Activated T-cell treated with anti-CD3 and anti-CD28 coated beads, Interleukin-2, amount 50 U/mL, for 4 hours (primary cell): ENCODE data around the gene KCNQ1. TPM values are rescaled to one million over a fixed set of nuclear protein-coding genes. Genes with fewer than 3 reads are reported as not detected.

Experiments used
- ATAC-seq, 2 donors: fragments of 200-7000 bp; cut with Tn5 transposase; one replicate each; pipeline ENCODE4 v1.10.0; 2021
- DNase-seq: peaks from one replicate; pipeline ENCODE4 v3.0.0-alpha.2; 2020
- H3K27me3 Mint-ChIP-seq: one replicate; pipeline ENCODE4 v1.8.0; 2021; ENCODE audit warnings: low read depth, mixed read lengths
- H3K36me3 Mint-ChIP-seq: one replicate; pipeline ENCODE4 v1.8.0; 2022; ENCODE audit warnings: mixed read lengths; ENCODE audit not compliant: insufficient read depth
- H3K4me1 Mint-ChIP-seq: one replicate; pipeline ENCODE4 v1.8.0; 2021; ENCODE audit warnings: low read depth, mixed read lengths
- H3K4me3 Mint-ChIP-seq: one replicate; pipeline ENCODE4 v1.8.0; 2021; ENCODE audit warnings: mild to moderate bottlenecking, moderate library complexity, mixed read lengths
- H3K9me3 Mint-ChIP-seq: one replicate; pipeline ENCODE4 v1.8.0; 2021; ENCODE audit warnings: mixed read lengths
- total RNA-seq, 3 donors: library from RNA; stranded (reverse); gene quantifications; one replicate each; pipeline ENCODE4 v1.2.1, GENCODE V29; 2021

KCNQ1 gene
- total RNA-seq, 3 donors from 2014 or later = 2.3 to 3.0 (median 2.8) TPM

GRCh38 chr11:2724653-2725367 is 280.0 kb downstream of the KCNQ1 start:
- Mint-ChIP-seq H3K27me3 (no peaks in the 10 kb centered on the region), H3K4me1 (no peaks in the 10 kb centered on the region)
- ATAC-seq = no peak

GRCh38 chr11:2725368-2726300 is 280.8 kb downstream of the KCNQ1 start:
- H3K4me1 Mint-ChIP-seq = no peaks in the 10 kb centered on the region
- H3K4me3 Mint-ChIP-seq = no peak overlapping the region
- H3K9me3 Mint-ChIP-seq = no peaks in the 10 kb centered on the region
- DNase-seq (no peak), ATAC-seq (no peak)
- H3K27me3 Mint-ChIP-seq = no peaks in the 10 kb centered on the region
- H3K36me3 Mint-ChIP-seq = no peaks in the 10 kb centered on the region

More at GRCh38 chr11:2724653-2725367, 280.0 kb downstream of the KCNQ1 start:
- no peak overlapping the region for H3K4me3 Mint-ChIP-seq
- no peaks in the 10 kb centered on the region for H3K9me3 Mint-ChIP-seq
- H3K36me3 Mint-ChIP-seq = no peaks in the 10 kb centered on the region
- no peak for DNase-seq

- Mint-ChIP-seq H3K27me3 (no peaks in the 10 kb centered on the region), H3K4me3 (no peak overlapping the region), H3K4me1 (no peaks in the 10 kb centered on the region), H3K36me3 (no peaks in the 10 kb centered on the region), H3K9me3 (no peaks in the 10 kb centered on the region)
- DNase-seq = no peak
- ATAC-seq = no peak
These were observed 282.2 kb downstream of the KCNQ1 start for GRCh38 chr11:2726964-2727363.

GRCh38 chr11:2728128-2728662 is 283.4 kb downstream of the KCNQ1 start:
- H3K4me3 Mint-ChIP-seq = no peak overlapping the region
- H3K36me3 Mint-ChIP-seq = no peaks in the 10 kb centered on the region
- DNase-seq (no peak), ATAC-seq (no peak)
- no peaks in the 10 kb centered on the region for H3K27me3 Mint-ChIP-seq
- no peaks in the 10 kb centered on the region for H3K9me3 Mint-ChIP-seq
- no peaks in the 10 kb centered on the region for H3K4me1 Mint-ChIP-seq

- Mint-ChIP-seq H3K4me3 (no peak overlapping the region), H3K27me3 (no peaks in the 10 kb centered on the region), H3K4me1 (no peaks in the 10 kb centered on the region), H3K36me3 (no peaks in the 10 kb centered on the region), H3K9me3 (no peaks in the 10 kb centered on the region)
- ATAC-seq = no peak
- no peak for DNase-seq
These were observed 284.0 kb downstream of the KCNQ1 start for GRCh38 chr11:2728663-2729332.

- DNase-seq (no peak), ATAC-seq (no peak)
- no peaks in the 10 kb centered on the region for H3K36me3 Mint-ChIP-seq
- no peaks in the 10 kb centered on the region for H3K9me3 Mint-ChIP-seq
- no peaks in the 10 kb centered on the region for H3K27me3 Mint-ChIP-seq
- H3K4me1 Mint-ChIP-seq = no peaks in the 10 kb centered on the region
- no peak overlapping the region for H3K4me3 Mint-ChIP-seq
These were observed 285.0 kb downstream of the KCNQ1 start for GRCh38 chr11:2729841-2730240.

GRCh38 chr11:2730272-2731129 is 285.7 kb downstream of the KCNQ1 start:
- Mint-ChIP-seq H3K9me3 (no peaks in the 10 kb centered on the region), H3K4me3 (no peak overlapping the region), H3K4me1 (no peaks in the 10 kb centered on the region), H3K27me3 (no peaks in the 10 kb centered on the region), H3K36me3 (no peaks in the 10 kb centered on the region)
- DNase-seq (no peak), ATAC-seq (no peak)

GRCh38 chr11:2731130-2732125 is 286.6 kb downstream of the KCNQ1 start:
- Mint-ChIP-seq H3K9me3 (no peaks in the 10 kb centered on the region), H3K27me3 (no peaks in the 10 kb centered on the region), H3K4me3 (no peak overlapping the region), H3K4me1 (no peaks in the 10 kb centered on the region), H3K36me3 (no peaks in the 10 kb centered on the region)
- ATAC-seq = no peak
- no peak for DNase-seq

GRCh38 chr11:2732261-2732939 is 287.6 kb downstream of the KCNQ1 start:
- no peak for ATAC-seq
- Mint-ChIP-seq H3K9me3 (no peaks in the 10 kb centered on the region), H3K36me3 (no peaks in the 10 kb centered on the region), H3K27me3 (no peaks in the 10 kb centered on the region), H3K4me1 (no peaks in the 10 kb centered on the region), H3K4me3 (no peak overlapping the region)
- no peak for DNase-seq

GRCh38 chr11:2732940-2733628 is 288.3 kb downstream of the KCNQ1 start:
- Mint-ChIP-seq H3K36me3 (no peaks in the 10 kb centered on the region), H3K27me3 (no peaks in the 10 kb centered on the region), H3K9me3 (no peaks in the 10 kb centered on the region), H3K4me1 (no peaks in the 10 kb centered on the region), H3K4me3 (no peak overlapping the region)
- DNase-seq (no peak), ATAC-seq (no peak)

GRCh38 chr11:2734181-2735052 is 289.6 kb downstream of the KCNQ1 start:
- Mint-ChIP-seq H3K4me3 (no peak overlapping the region), H3K9me3 (no peaks in the 10 kb centered on the region), H3K4me1 (no peaks in the 10 kb centered on the region), H3K27me3 (no peaks in the 10 kb centered on the region), H3K36me3 (no peaks in the 10 kb centered on the region)
- no peak for ATAC-seq
- no peak for DNase-seq
